SH-SY5Y (cell line): Measurements from ENCODE around the gene PRAC1.

ENCODE experiments used
- GATA2 ChIP-seq: IDR thresholded peaks from 2 replicates; pipeline ENCODE4 v1.6.1; 2011; ENCODE audit warnings: mild to moderate bottlenecking, low read depth, low read length
- GATA3 ChIP-seq: IDR thresholded peaks from 2 replicates; pipeline ENCODE4 v1.6.1; 2011; ENCODE audit warnings: low read depth, mild to moderate bottlenecking, low read length, moderate library complexity

GRCh38 chr17:48748718-48749566 is 26.6 kb upstream of the PRAC1 start:
- no peak for TF ChIP-seq GATA3
- TF ChIP-seq GATA2: no peak
